Measurements from ENCODE around the gene PTGR2. TPM values are rescaled to one million over a fixed set of nuclear protein-coding genes. Genes with fewer than 3 reads are reported as not detected.
A peak's percentile ranks its signal among the peaks of the same experiment; 100 is the strongest.

PTGR2 gene
- total and polyA plus RNA-seq, 2 donors (not counting 1 experiment from before 2014, with no cell fraction given) = 1.2 to 4.5 TPM

DNA sequence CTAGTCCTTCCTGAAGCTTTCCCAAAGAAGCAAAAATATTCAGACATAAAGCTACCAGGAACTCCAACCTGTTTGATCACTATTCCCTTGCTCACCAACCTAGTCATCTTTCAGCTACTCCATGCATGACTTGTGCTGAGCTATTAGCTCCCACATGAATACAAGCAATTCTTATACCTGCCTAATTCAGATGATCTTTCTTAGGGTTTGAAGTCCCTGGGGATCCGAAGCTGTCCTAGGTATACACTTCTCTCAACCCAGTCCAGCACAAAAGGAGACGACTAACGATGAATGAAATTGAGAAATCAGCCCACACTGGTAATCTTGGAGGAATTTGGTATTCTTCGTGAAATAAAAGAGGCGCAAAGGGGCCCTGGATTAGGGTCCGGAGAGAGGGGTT, 631 bp upstream of the PTGR2 start:
- WGBS (ENCODE audit: insufficient coverage) = 80% methylated on average over 1 of the region's 6 CpGs
- Histone ChIP-seq H3K27me3 (replicated peaks in 1 of 4; ENCODE audit: control extremely low read depth in 1 of 4, control insufficient read depth in 3 of 4, insufficient read depth in 4 of 4, low read length in 3 of 4) (no peaks in the 10 kb centered on the region), H3K4me2 (replicated peaks; ENCODE audit: low read depth, low read length, poor library complexity, severe bottlenecking) (peak overlapping the region; percentile 78), H3K9ac (ENCODE audit: low read length) (peak overlapping the region; percentile 96), H3K4me1 (ENCODE audit: control insufficient read depth in 2 of 2, insufficient read depth in 2 of 2, low read length in 2 of 2) (peaks cover 10 to 18% of the 10 kb centered on the region in 2 donors), H4K20me1 (ENCODE audit: control insufficient read depth, insufficient read depth, low read length, poor library complexity, severe bottlenecking) (no peaks in the 10 kb centered on the region), H3K27ac (ENCODE audit: low read length in 2 of 2) (peak overlapping the region in 1 of 2 donors; percentile 88), H2AFZ (ENCODE audit: insufficient read depth, low read depth, low read length, poor library complexity, severe bottlenecking) (peak overlapping the region; percentile 95), H3K9me3 (ENCODE audit: control extremely low read depth in 1 of 3, control insufficient read depth in 2 of 3, insufficient read depth in 1 of 3, low read length in 2 of 3) (no peaks in the 10 kb centered on the region), H3K36me3 (replicated peaks in 1 of 2; ENCODE audit: control extremely low read depth in 1 of 2, control insufficient read depth in 1 of 2, extremely low read depth in 1 of 2, insufficient read depth in 2 of 2, low read length in 1 of 2) (no peaks in the 10 kb centered on the region), H3K79me2 (ENCODE audit: control insufficient read depth, insufficient read depth, low read length) (no peaks in the 10 kb centered on the region), H3K4me3 (ENCODE audit: control extremely low read depth in 1 of 5, extremely low read depth in 1 of 5, insufficient read depth in 1 of 5, low read depth in 2 of 5, low read length in 4 of 5) (peak overlapping the region in 4 of 5 experiments; percentile 51 to 81 (median 76))
- Mint-ChIP-seq H3K4me1 (peaks cover 17% of the 10 kb centered on the region), H3K27ac (peak overlapping the region; percentile 96), H3K27me3 (no peaks in the 10 kb centered on the region), H3K9me3 (ENCODE audit: insufficient read depth) (no peaks in the 10 kb centered on the region), H3K4me3 (peak overlapping the region; percentile 95)
- POLR2A ChIA-PET = interaction anchor here (1.3 to 1.9 kb wide), 2 partner anchors 36 to 65 kb away, joined by 3 to 8 read pairs; partner anchors contain the start of gene ZNF410
- DNase-seq (peak; percentile 29), ATAC-seq (ENCODE audit: low read depth) (no peak)
- intact Hi-C loops (cut with micrococcal nuclease) = loop anchor here (1.0 to 10.0 kb wide), 6 partner anchors 35 to 236 kb away; partner anchors contain the start of genes DNAL1, PNMA1 and ZNF410
- TF ChIP-seq EZH2 (IDR thresholded peaks at IDR 0.05; ENCODE audit: borderline replicate concordance, insufficient read depth, low read depth, low read length, poor library complexity, severe bottlenecking) = no peak
- TF ChIP-seq, protein P1, sequence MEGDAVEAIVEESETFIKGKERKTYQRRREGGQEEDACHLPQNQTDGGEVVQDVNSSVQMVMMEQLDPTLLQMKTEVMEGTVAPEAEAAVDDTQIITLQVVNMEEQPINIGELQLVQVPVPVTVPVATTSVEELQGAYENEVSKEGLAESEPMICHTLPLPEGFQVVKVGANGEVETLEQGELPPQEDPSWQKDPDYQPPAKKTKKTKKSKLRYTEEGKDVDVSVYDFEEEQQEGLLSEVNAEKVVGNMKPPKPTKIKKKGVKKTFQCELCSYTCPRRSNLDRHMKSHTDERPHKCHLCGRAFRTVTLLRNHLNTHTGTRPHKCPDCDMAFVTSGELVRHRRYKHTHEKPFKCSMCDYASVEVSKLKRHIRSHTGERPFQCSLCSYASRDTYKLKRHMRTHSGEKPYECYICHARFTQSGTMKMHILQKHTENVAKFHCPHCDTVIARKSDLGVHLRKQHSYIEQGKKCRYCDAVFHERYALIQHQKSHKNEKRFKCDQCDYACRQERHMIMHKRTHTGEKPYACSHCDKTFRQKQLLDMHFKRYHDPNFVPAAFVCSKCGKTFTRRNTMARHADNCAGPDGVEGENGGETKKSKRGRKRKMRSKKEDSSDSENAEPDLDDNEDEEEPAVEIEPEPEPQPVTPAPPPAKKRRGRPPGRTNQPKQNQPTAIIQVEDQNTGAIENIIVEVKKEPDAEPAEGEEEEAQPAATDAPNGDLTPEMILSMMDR (IDR thresholded peaks at IDR 0.05) = no peak
- CTCF ChIA-PET = interaction anchor here (1.1 to 1.7 kb wide), 9 partner anchors 22 to 122 kb away, joined by 3 to 9 read pairs (median 4); no protein-coding TSS in a partner anchor

- H3K9ac ChIP-seq (ENCODE audit: low read length) = no peak overlapping the region
- Mint-ChIP-seq H3K27me3 (no peaks in the 10 kb centered on the region), H3K4me1 (no peaks in the 10 kb centered on the region), H3K4me3 (no peak overlapping the region), H3K27ac (no peak overlapping the region), H3K9me3 (ENCODE audit: insufficient read depth) (no peaks in the 10 kb centered on the region)
- no peaks in the 10 kb centered on the region for H3K36me3 ChIP-seq (replicated peaks in 1 of 2; ENCODE audit: control extremely low read depth in 1 of 2, control insufficient read depth in 1 of 2, extremely low read depth in 1 of 2, insufficient read depth in 2 of 2, low read length in 1 of 2)
- intact Hi-C loops (cut with micrococcal nuclease) = loop anchor here (10.0 kb wide), 1 partner anchor 214 kb away; the partner anchor contains the start of gene DNAL1
- no peak overlapping the region for H3K4me3 ChIP-seq (ENCODE audit: control extremely low read depth in 1 of 5, extremely low read depth in 1 of 5, insufficient read depth in 1 of 5, low read depth in 2 of 5, low read length in 4 of 5)
- POLR2A ChIA-PET = no interaction called here
- no peaks in the 10 kb centered on the region for H3K27me3 ChIP-seq (replicated peaks in 1 of 4; ENCODE audit: control extremely low read depth in 1 of 4, control insufficient read depth in 3 of 4, insufficient read depth in 4 of 4, low read length in 3 of 4)
- no peaks in the 10 kb centered on the region for H4K20me1 ChIP-seq (ENCODE audit: control insufficient read depth, insufficient read depth, low read length, poor library complexity, severe bottlenecking)
- ATAC-seq (ENCODE audit: low read depth) (no peak), DNase-seq (no peak)
- H3K4me1 ChIP-seq (ENCODE audit: control insufficient read depth in 2 of 2, insufficient read depth in 2 of 2, low read length in 2 of 2) = no peaks in the 10 kb centered on the region
- H3K27ac ChIP-seq (ENCODE audit: low read length in 2 of 2) = no peak overlapping the region
- no peaks in the 10 kb centered on the region for H3K79me2 ChIP-seq (ENCODE audit: control insufficient read depth, insufficient read depth, low read length)
- H2AFZ ChIP-seq (ENCODE audit: insufficient read depth, low read depth, low read length, poor library complexity, severe bottlenecking) = no peak overlapping the region
- CTCF ChIA-PET = no interaction called here
- no peak for TF ChIP-seq EZH2 (IDR thresholded peaks at IDR 0.05; ENCODE audit: borderline replicate concordance, insufficient read depth, low read depth, low read length, poor library complexity, severe bottlenecking)
- TF ChIP-seq, protein P1 (IDR thresholded peaks at IDR 0.05) = no peak
- H3K9me3 ChIP-seq (ENCODE audit: control extremely low read depth in 1 of 3, control insufficient read depth in 2 of 3, insufficient read depth in 1 of 3, low read length in 2 of 3) = no peaks in the 10 kb centered on the region
- no peak overlapping the region for H3K4me2 ChIP-seq (replicated peaks; ENCODE audit: low read depth, low read length, poor library complexity, severe bottlenecking)
Measured at GRCh38 chr14:73859145-73859544, 7.5 kb downstream of the PTGR2 start.
